SKM-1 treated with dmso at 0.1 percent for 144 hours (cell line): ENCODE data around the gene NRG2.
A peak's percentile ranks its signal among the peaks of the same experiment; 100 is the strongest.

Experiments
- DNase-seq: peaks from one replicate; lab custom pipeline; 2025; ENCODE audit not compliant: unreplicated experiment; lab: John Stamatoyannopoulos, UW

NRG2 gene

DNA sequence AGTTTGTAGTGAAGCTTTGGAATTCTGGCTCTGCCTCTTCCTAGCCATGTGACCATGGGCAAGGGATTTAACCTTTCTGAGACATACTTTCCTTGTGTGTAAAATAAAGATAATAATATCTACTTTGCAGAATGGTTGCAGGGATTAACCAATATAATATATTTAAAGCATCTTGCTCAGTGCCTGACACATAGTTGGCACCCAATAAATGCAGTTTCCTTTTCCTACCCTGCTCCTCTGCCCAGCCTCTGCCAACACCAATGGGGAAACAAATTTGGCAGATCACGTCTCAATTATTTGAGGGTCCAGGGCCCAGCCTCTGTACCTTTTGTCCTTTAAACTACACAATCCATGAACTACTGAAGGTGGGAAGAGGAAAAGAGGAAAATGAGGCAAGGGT is 91.1 kb downstream of the NRG2 start:
- no peak for DNase-seq

DNA sequence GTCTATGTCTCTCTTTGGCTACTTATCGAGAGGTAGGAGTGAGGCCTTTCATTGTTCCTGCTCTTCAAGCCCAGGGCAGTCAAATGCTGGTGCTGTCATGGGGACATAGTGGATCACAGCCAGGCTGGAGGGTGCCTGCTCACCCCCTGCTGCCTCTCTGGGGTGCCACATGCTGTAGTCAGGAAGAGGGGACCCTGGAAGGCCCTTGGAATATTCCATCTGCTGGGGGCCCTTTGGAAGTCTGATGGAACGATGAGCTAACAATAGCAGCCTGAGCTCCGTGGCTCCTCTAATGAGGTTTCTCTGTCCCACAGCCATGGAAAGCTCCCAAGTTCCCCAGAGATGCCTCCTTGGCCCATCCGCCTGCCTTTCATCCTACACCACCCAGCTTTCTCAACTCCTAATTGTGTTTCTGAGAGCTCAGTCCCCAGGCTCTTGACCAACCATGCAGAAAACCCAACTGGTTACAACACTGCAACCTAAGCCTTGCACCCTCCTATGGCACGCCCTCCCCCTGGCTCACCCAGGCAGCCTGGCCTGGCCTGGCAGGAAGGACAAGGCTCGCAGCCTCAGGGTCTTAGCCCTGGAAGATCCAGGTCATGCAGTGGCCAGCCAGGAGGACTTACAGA is 91.7 kb downstream of the NRG2 start:
- DNase-seq, result peak; percentile 27

DNA sequence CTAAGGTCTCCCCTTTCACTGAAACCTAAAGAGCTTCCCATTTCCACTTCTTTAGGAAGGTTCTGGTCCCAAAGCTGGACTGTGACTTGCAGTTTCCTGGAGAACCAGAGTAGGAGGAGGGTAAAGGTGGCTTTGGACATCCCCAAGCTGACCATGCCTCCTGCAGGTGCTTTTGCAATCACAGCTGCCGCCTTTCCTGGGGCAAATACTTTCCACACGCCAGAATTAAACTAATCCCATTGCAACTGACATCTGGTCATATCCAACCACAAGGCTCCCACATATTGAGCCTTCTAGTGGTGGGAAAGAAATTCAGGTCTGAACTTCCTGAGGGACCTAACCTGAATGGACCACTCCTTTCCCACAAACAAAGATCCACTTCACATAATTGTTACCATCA is 92.7 kb downstream of the NRG2 start:
- DNase-seq, result no peak

DNA sequence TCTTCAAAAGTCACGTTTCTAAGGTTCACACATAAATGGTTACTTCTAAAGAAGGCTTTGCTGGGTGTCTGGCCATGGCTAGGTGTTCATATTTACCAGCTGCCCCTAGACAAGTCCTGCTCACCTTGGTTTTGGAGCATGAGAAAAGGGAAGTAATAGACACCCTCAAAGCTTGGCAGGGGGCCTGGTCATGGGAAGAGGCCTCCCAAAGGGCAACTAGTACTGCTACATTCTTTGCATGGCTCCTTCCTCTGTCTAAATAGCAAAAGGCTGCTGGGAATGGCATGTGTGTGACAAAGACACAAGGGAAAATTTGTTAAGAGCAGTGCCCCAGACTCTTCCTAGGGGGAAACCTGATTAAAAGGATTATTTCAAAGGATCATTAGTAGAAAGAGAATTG is 93.4 kb downstream of the NRG2 start:
- DNase-seq, result peak; percentile 13

DNA sequence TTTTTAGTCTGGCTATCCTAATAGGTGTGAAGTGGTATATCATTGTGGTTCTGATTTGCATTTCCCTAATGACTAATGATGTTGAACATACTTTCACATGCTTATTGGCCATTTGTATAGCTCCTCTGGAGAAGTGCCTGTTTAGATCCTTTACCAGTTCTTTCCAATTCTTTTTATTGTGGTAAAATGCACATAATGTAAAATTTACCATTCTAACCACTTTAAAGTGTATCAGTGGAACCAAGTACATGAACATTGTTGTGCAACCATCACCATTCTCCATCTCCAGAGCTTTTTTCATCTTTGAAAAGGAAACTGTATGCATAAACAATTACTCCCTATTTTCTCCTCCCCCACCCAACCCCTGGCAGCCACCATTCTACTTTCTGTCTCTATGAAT is 95.4 kb downstream of the NRG2 start:
- no peak for DNase-seq

DNA sequence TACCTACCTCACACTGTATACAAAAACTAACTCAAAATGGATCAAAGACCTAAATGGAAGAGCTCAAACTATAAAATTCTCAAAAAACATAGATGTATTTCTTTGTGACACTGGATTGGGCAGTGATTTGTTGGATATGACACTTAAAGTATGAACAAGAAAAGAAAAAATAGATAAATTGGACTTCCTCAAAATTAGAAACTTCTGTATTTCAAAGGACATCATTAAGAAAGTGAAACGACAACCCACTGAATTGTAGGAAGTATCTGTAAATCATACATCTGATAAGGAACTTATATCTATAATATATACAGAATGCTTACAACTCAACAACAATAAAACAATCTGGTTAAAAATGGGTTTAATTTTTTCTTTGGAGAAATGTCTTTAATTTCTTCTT is 96.7 kb downstream of the NRG2 start:
- DNase-seq, result peak; percentile 73

DNA sequence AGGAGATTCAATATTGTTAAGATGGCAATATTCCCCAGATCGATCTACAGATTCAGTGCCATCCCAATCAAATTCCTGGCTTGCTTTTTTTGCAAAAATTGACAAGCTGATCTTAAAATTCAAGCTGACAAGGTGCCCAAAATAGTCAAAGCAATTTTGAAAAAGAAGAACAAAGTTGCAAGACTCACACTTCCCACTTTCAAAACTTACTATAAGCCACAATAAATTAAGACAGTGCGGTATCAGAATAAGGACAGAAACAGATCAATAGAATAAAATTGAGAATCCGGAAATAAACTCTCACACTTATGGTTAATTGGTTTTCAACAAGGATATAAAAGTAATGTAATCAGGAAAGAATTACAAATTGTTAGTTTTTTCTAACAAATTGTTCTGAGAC is 97.1 kb downstream of the NRG2 start:
- DNase-seq, result peak; percentile 41

DNA sequence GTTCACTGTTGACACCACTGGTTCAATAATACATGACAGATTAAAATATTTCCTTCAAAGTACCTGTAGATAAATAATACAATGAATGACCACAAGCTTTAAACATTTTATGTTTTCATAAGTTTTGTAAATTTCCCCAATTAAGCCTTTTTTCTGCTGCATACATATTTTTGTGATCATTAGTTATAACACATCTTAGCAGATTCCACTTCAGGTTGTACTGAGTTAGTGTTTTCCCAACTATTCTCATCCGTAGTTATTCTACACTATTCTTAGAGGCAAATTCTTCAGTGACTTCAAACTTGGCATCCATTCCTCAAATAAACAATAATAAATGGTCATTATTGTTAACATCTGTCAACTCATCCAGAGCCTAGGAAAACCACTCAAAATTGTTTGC is 100.9 kb downstream of the NRG2 start:
- DNase-seq, result no peak

DNA sequence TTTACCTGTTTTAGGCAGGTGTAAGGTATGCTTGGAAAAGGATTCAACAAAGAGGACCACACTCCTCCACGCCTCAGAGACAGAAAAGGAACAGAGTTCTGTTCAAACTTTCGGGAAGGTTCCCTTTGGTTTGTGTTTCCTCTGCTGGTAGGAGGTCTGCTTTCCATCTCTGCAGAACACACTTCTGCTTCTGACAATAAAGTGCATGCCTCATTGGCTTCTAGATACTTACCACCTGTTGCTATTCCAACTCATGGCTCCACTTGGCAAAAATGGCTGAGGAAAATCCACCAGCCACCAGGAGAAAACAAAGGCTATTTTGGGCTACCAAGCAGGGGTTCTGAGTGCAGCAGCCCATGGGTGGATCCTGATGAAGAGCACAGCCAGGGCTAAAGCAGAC is 112.7 kb downstream of the NRG2 start:
- no peak for DNase-seq

DNA sequence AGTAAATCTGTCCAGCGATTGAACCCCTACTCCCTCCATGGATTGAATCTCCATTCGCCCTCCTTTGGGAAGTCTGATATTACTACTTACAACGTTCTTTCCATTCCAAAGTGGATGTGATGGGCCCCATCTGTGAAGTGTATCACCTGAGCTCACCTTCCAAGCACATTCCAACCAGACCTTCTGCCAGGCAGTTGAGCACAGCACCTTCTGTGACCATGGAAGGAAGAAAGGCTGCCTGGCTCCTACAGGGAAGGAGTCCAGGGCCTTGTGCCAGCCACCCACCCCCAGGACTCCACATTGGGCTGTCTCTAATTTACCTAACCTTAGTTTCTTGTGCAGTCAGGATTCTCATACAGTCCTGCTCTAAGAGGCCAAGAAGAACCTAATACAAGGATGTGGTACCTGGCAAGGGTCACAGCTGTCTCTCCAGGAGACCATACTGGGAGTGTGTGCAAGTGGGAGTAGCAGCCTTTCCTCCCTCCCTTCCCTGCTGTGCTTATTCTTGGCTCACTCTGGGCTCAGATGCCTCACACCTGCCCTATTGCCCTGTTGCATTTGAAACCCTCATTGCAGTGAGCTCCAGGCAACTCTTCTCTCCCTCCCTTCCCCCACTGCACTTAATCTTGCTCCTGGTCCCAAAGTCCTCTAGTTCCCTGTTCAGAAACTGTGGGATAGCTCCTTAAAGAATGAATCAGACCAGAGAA is 116.1 kb downstream of the NRG2 start:
- DNase-seq, result no peak

DNA sequence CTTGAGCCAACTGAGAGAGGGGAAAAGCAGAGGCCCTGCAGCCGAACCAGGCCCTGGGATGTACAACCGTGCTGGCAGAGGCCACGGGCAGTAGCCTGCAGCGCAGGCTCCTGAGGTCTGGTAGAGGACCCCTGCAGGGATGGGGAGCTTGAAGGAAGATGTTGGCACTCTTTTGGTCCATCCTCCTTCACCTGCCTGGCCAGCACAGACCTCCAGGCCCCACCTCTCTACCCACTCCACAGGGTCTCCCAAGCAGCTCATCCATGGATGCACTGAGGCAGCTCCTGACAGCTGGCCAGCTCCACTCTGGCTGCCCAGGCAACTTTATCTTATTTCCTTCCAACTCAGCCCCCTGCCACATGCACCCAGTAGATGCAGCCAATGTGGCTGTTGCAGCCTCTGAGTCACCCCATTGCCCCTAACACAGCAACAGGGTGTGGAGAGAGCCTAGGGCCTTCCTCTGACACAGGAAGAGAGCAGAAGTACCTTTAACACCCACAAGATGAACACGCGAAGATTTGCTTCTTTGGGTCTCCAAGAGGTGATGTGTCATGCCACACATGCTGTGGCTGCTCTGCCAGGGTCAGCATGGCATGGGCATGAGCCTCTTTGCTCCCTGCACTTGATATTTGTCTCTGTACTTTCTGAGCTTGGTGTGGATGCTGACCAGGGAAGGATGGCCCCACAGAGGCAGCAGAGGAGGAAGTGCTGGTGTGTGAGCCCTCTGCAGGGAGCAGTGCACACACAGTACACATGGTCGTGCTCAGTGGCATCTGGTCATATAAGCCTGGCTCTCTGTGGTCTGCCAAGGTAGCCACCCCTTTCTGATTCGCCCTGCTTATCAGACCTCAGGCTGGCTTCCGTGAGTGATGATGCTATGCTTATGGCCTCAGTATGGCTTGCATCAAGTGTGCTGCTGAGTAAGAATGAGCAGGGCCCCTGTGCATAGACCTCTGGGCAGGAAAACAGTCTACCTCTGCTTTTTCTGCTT is 117.2 kb downstream of the NRG2 start:
- DNase-seq, result no peak

DNA sequence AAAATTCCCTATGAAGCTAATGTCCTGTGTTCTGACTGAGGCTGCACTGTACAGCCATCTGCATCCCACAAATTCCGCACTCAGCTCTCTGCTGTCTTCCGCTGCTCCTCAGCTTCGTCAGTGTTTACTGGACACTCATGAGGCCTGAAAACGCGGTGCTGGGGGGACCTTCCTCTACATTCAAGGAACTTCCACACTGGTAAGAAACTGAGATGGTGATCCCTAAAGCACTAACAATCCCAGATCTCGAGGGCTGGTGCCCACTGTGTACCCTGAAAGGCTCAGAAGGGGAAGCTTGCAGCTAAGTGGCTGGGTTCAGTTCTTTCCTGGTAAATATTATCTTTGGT is 117.9 kb downstream of the NRG2 start:
- DNase-seq, result no peak

DNA sequence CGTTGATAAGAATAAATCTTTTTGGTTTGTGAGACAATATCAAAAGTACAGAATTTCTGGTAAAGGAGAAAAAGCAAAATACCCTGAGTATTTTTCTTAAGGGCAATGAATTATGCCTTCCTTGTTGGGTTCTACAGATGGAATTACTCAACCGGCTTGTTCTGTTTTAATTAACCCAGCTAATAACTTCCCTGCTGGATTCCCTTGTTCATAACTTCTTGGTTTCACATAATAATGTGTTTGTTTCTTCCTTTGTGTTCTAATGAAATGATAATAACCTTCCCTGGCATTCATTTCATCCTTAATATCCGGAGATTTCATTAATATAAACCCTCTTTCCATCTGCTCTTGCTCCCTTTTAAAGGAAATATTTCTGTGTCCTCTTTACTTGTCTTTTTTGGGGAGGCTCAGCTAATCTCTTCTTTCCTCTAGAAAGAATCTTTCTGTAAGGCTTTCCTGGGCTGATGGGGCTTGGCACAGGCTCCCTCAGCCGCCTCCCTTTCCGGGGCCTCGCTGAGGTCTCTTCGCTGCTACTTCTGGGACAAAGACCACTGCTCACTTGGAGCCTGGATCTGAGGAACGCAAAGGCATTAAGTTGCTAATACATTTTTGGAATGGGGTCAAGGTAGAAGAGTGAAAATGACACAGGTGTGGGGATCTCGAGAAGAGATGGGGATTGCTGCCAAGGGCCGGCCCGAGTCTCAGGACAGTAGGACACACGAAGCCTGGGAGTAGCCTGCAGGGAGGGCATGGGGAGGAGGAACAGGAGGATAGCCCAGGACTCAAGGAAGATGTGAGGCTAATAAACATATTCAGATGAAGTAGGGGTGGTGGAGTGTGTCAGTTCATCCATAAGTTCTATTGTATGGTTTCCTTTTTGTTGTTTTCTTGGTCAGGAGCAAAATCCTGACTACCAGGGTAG is 118.5 kb downstream of the NRG2 start:
- no peak for DNase-seq

DNA sequence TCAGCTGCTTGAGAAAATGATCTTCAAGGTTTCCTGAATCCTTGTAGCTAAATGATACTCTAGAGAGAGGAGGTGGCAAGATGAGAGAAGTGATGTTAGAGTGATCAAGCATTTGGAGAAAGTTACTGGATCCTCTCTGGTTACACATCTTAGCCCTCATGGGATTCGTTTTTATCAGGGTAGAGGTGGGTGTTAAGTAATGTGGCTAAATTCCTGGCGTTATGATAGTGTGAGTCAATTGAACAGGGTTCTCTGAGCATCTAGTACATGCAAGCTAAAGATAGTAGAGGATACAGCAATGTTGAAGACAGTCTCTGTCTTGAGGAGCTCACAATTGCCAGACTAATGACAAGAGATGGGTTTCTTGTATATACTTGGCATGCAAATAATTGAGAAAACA is 123.8 kb downstream of the NRG2 start:
- no peak for DNase-seq

DNA sequence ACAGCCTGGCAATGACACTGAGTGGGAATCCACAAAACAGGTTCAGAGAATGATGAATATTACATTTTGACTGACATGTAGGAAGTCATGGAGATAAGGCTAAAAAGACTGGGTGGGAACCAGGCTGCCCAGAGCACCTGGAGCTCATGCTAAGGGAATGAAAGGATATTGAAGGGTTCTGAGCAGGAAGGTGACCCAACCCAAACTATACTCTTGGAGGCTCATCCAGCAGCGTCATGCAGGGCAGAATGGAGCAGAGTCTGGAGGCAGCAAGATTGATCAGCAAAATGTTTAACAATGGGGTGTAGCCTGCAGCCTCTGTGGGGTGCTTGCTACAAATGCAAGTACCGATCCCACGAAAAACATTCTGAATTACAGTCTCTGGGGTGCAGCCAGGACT is 127.3 kb downstream of the NRG2 start:
- DNase-seq, result no peak

DNA sequence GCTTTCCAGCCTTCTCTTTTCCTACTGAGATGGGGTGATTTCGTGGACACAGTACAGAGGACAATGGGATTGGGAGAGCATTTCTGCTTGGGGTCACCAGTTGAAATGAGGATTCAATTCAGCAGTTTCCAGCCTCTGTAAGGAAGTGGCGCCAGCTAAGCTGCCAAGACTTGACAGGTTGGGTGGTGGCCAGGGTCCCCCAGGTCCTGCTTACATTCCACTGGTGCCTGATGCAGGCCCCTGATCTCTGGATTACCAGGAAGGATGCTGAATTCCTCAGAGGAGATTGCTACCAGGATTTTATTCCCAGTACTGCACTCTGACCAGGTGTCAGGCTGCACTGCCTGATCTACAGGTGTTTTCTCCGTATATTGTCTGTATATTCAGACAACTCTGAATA is 127.8 kb downstream of the NRG2 start:
- DNase-seq, result no peak

DNA sequence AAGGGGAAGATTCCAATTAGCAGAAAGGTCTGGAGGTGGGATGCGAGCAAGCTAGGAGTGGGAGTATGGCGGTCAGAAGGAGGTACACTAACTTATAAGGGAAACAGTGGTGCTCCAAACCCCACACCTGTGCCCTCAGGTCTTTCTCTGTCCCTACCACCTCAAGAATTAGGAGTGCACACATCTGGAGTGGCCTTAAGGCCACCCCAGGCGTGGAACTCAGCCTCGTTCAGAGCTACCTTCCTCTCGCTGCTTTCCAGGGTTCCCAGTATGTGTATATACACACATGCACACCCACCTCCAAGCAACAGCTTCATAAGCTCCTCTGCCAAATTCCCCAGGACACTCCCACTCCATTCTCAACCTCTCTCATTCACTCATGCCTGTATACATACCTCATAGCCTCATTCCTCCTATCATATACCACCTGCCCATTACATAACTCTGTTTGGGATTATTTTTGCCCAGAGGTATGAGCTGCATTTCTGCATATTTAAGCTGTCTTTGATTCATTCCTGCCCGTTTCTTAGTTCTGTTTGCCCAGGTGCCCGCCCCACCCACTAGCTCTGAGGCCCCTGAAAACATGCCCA is 128.8 kb downstream of the NRG2 start:
- DNase-seq, result no peak

DNA sequence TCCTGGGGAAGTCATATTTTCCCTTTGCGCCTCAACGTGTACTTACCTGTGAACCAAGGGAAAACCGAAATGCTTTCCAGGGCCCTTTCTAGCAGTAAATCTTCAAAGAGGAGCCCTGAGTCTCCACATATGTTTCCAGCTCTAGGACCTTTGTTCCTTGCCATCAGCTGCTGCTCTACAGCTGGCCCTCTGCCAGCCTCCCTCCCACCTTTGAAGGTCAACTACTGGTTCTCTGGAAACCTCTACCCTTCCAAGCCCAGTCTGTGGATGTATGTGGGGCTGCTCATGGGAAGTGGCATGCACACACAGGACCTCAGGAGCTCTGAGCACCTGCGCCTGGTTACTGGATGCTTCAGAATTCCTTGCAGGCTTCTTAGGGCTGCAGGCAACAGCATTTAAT is 130.3 kb downstream of the NRG2 start:
- no peak for DNase-seq

DNA sequence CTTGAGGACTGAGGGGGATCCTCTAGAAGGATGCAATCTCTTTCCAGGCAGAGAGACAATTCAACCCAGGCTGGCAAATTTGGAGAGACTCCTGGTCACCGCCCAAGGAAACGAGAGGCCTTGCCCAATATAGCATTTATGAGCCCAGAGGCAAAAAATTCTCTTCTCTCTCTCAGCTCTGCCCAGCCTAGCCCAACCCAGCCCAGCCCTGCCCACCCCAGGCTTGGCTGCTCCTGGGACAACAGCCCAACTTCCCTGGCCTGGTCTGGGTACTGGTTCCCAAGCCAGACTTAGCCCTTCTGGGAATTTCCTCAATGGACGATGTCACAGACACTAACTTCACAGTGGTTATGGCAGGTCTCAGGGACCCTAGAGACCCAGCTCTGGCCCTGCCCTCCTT is 130.9 kb downstream of the NRG2 start:
- DNase-seq, result no peak

DNA sequence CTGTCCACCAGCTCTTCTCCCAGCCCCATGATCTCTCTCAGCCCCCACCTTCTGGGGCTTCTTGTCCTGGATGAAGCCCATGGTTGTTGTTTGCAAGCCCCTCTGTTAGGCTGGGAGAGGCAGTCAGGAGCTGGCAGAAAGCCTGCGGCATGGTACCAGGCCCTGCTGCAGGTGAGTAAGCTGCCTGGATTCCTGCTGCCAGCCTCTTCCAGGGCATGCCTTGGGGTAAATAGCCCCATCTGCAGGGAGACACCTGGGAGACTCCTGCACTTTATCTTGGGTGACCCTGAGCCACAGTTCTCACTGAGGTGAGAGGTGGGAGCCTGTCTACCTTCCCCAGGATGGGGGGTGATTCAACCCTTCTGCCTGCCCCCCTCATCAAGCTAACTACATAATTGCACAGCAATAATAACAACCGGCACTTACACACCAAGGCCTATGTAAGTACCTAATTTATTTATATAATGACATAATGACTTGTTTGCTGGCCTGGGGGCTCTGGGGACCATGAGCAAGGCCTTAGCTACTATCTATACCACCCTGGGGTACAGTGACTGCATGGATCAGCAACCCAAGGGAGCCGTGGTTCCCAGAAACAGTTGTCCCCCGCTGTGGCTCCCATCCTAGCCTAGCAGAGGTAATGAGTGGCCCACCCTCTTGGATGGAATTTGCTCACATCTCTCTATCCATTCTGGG is 131.5 kb downstream of the NRG2 start:
- no peak for DNase-seq
